HFF-Myc (cell line): Measurements from ENCODE around the gene ZPBP2.
"Not testable (repeated sequence)": the region's sequence is repeated elsewhere in the genome, so short reads cannot be mapped to it uniquely, and the experiment has no call there.

Experiments used
- DNase-seq: peaks from one replicate; pipeline ENCODE4 v3.0.0-alpha.2; 2011; ENCODE audit warnings: low read depth; ENCODE audit errors: extremely low read depth
- H3K4me3 ChIP-seq: replicated peaks from 2 replicates; pipeline ENCODE4 v1.5.1; 2011; ENCODE audit warnings: low read depth, mild to moderate bottlenecking, control low read depth, low read length
- TF ChIP-seq, protein P1 (sequence below): IDR thresholded peaks from 2 replicates; pipeline ENCODE4 v1.5.1; 2012; ENCODE audit warnings: mild to moderate bottlenecking, low read depth, low read length, control low read depth; ENCODE audit errors: missing control alignments

Gene ZPBP2

DNA sequence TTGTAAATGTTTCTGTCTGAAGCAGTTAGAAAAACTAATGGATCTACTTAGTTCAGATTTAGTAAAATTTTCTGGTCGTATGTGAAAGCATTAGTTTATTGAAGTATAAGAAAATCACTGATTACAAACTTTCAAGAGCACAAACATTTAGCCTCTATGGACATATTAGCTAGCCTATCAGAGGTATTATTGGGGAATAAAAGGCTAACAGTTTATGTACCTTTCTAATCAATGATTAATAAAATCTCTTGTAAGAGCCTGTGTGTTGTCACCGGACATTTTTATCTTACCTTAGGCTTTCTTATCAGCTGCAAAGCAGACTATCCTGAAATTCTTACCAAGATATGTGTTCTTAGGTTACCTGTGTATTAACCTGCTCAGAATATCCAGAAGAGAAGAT, 21.2 kb downstream of the ZPBP2 start:
- DNase-seq, result no peak
- no peak overlapping the region for H3K4me3 ChIP-seq
- TF ChIP-seq, protein P1, sequence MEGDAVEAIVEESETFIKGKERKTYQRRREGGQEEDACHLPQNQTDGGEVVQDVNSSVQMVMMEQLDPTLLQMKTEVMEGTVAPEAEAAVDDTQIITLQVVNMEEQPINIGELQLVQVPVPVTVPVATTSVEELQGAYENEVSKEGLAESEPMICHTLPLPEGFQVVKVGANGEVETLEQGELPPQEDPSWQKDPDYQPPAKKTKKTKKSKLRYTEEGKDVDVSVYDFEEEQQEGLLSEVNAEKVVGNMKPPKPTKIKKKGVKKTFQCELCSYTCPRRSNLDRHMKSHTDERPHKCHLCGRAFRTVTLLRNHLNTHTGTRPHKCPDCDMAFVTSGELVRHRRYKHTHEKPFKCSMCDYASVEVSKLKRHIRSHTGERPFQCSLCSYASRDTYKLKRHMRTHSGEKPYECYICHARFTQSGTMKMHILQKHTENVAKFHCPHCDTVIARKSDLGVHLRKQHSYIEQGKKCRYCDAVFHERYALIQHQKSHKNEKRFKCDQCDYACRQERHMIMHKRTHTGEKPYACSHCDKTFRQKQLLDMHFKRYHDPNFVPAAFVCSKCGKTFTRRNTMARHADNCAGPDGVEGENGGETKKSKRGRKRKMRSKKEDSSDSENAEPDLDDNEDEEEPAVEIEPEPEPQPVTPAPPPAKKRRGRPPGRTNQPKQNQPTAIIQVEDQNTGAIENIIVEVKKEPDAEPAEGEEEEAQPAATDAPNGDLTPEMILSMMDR, result no peak

- no peak overlapping the region for H3K4me3 ChIP-seq
- TF ChIP-seq, protein P1, result no peak
- DNase-seq, result no peak
Observed at GRCh38 chr17:39894681-39895376, 26.8 kb downstream of the ZPBP2 start.

DNA sequence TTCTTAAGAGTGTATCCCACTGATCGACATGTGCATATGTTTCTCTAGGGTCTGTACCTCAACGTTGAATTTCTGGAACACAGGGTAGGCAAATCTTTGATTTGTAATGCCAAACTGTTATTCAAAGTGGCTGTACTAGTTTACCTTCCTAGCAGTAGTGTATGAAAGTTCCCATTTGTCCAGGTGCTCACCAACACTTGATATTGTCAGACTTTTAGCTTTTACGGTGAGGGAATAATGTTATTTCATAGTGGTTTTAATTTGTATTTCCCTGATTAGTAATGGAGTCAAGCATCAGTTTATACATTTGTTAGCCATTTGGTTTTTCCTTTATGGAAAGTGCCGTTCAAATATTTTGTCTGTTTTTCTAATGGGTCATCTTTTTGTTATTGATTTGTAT, 30.1 kb downstream of the ZPBP2 start:
- DNase-seq, result no peak
- TF ChIP-seq, protein P1, result no peak
- no peak overlapping the region for H3K4me3 ChIP-seq

DNA sequence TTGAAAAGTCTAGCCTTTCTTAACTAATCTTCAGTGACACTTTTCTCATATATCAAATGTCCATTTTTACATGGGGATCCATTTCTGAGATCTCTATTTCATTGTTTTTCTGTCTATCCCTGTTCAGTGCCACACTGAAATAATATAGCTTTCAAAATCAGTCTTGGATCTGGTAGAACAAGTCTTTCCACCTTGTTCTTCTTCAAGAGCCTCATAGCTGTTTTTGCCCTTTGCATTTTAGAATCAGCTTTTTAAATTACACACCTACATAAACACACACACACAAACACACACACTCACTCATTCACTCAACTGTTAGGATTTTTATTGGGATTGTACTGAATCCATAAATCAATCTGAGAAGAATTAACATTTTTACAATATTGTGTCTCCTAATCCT, 31.2 kb downstream of the ZPBP2 start:
- no peak overlapping the region for H3K4me3 ChIP-seq
- TF ChIP-seq, protein P1, result no peak
- no peak for DNase-seq

DNA sequence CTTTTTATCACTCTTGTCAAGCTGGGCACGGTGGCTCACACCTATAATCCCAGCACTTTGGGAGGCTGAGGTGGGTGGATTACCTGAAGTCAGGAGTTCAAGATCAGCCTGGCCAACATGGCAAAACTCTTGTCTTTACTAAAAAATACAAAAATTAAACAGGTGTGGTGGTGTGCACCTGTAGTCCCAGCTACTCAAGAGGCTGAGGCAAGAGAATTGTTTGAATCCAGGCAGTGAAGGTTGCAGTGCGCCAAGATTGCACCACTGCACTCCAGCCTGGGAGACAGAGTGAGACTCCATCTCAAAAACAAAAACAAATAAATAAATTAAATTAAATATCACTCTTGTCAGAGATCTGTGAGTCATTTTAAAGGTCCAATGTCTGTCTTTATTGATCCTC, 34.0 kb downstream of the ZPBP2 start:
- H3K4me3 ChIP-seq, DNase-seq: not testable (repeated sequence)

GRCh38 chr17:39903158-39903884, 35.3 kb downstream of the ZPBP2 start:
- TF ChIP-seq, protein P1, result no peak
- DNase-seq, result no peak
- H3K4me3 ChIP-seq, result no peak overlapping the region

- no peak overlapping the region for H3K4me3 ChIP-seq
- TF ChIP-seq, protein P1, result no peak
- no peak for DNase-seq
Observed at GRCh38 chr17:39904990-39905288, 36.9 kb downstream of the ZPBP2 start.
